HCT116 (cell line): ENCODE data around the gene NMB.

Experiments
- CBX3 ChIP-seq: IDR thresholded peaks from 2 replicates; pipeline ENCODE4 v1.6.1; 2012; ENCODE audit warnings: low read depth
- CEBPB ChIP-seq: IDR thresholded peaks from 2 replicates; pipeline ENCODE4 v1.6.1; 2012; ENCODE audit warnings: low read depth
- POLR2A ChIP-seq: IDR thresholded peaks from 2 replicates; pipeline ENCODE4 v1.7.0; 2011; ENCODE audit warnings: borderline replicate concordance; ENCODE audit not compliant: insufficient read depth, insufficient read length; ENCODE audit errors: extremely low read depth
- POLR2AphosphoS5 ChIP-seq: IDR thresholded peaks from 2 replicates; pipeline ENCODE4 v1.6.1; 2011; ENCODE audit warnings: mild to moderate bottlenecking, low read depth, low read length, moderate library complexity
- TCF7L2 ChIP-seq: IDR thresholded peaks from 2 replicates; pipeline ENCODE4 v1.7.0; 2011; ENCODE audit warnings: borderline replicate concordance, inconsistent platforms; ENCODE audit not compliant: insufficient read depth, insufficient read length; ENCODE audit errors: extremely low read depth
- TF ChIP-seq, protein P1 (sequence below), 3 experiments: fragments of 200-600 bp in 1 of 3; sonication (generic) in 1 of 3; IDR thresholded peaks in 2 of 3; conservative IDR thresholded peaks in 1 of 3; 2 replicates each; pipeline ENCODE4 v1.5.1; 2012 to 2017; ENCODE audit warnings: low read depth in 2 of 3, low read length in 2 of 3, antibody characterized with exemption in 1 of 3, borderline replicate concordance in 1 of 3, control low read depth in 1 of 3, mild to moderate bottlenecking in 1 of 3, mixed read lengths in 1 of 3, mixed run types in 1 of 3, moderate library complexity in 1 of 3; ENCODE audit not compliant: insufficient read depth in 1 of 3
- TF ChIP-seq, protein P2 (sequence below): IDR thresholded peaks from 2 replicates; pipeline ENCODE4 v1.6.1; 2012
- TF ChIP-seq, protein P3 (sequence below): IDR thresholded peaks from 2 replicates; pipeline ENCODE4 v1.6.1; 2012; ENCODE audit warnings: low read depth

DNA sequence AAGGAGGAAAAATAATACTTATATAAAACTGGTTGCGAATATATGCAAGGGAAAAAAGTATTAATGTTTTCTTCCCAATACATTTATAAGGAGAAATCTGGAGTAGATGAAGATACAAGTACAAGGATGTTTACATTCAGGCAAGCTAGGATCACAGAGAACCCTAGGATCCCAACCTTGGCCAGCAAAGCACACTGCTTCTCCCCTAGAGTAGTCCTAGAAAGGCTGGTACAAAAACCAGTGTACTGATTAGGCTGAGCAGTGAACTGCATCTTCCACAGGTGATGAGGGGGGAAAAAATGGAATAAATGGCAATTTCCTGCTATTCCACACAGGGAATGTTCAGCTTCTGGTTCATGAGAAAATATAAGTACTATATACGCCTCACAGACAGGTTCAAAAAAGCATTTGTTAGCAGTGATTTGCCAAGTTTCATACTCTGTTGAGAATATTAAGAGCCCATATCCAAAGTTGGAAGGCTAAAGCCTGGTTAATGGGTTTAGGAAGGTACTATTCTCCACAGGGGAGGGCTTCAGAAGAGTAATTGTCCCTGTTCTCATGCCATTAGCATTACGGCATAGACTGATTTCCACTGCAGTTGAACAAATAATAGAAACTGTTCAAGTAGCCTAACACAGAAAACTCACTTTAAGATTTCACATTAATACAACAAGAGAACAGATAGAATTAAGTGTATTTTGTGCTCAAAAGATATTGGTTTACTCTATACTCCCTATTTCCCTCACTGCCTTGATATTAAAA, 10.4 kb upstream of the NMB start:
- TF ChIP-seq POLR2AphosphoS5 (no peak), TCF7L2 (no peak), CEBPB (no peak), POLR2A (no peak), CBX3 (no peak)
- TF ChIP-seq, protein P1, sequence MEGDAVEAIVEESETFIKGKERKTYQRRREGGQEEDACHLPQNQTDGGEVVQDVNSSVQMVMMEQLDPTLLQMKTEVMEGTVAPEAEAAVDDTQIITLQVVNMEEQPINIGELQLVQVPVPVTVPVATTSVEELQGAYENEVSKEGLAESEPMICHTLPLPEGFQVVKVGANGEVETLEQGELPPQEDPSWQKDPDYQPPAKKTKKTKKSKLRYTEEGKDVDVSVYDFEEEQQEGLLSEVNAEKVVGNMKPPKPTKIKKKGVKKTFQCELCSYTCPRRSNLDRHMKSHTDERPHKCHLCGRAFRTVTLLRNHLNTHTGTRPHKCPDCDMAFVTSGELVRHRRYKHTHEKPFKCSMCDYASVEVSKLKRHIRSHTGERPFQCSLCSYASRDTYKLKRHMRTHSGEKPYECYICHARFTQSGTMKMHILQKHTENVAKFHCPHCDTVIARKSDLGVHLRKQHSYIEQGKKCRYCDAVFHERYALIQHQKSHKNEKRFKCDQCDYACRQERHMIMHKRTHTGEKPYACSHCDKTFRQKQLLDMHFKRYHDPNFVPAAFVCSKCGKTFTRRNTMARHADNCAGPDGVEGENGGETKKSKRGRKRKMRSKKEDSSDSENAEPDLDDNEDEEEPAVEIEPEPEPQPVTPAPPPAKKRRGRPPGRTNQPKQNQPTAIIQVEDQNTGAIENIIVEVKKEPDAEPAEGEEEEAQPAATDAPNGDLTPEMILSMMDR (IDR thresholded peaks at IDR 0.05 in 2 of 3, conservative IDR thresholded peaks at IDR 0.05 in 1 of 3; ENCODE audit: borderline replicate concordance in 1 of 3, insufficient read depth in 1 of 3, low read depth in 2 of 3, low read length in 2 of 3): no peak
- TF ChIP-seq, protein P2, sequence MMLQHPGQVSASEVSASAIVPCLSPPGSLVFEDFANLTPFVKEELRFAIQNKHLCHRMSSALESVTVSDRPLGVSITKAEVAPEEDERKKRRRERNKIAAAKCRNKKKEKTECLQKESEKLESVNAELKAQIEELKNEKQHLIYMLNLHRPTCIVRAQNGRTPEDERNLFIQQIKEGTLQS: no peak
- TF ChIP-seq, protein P3, sequence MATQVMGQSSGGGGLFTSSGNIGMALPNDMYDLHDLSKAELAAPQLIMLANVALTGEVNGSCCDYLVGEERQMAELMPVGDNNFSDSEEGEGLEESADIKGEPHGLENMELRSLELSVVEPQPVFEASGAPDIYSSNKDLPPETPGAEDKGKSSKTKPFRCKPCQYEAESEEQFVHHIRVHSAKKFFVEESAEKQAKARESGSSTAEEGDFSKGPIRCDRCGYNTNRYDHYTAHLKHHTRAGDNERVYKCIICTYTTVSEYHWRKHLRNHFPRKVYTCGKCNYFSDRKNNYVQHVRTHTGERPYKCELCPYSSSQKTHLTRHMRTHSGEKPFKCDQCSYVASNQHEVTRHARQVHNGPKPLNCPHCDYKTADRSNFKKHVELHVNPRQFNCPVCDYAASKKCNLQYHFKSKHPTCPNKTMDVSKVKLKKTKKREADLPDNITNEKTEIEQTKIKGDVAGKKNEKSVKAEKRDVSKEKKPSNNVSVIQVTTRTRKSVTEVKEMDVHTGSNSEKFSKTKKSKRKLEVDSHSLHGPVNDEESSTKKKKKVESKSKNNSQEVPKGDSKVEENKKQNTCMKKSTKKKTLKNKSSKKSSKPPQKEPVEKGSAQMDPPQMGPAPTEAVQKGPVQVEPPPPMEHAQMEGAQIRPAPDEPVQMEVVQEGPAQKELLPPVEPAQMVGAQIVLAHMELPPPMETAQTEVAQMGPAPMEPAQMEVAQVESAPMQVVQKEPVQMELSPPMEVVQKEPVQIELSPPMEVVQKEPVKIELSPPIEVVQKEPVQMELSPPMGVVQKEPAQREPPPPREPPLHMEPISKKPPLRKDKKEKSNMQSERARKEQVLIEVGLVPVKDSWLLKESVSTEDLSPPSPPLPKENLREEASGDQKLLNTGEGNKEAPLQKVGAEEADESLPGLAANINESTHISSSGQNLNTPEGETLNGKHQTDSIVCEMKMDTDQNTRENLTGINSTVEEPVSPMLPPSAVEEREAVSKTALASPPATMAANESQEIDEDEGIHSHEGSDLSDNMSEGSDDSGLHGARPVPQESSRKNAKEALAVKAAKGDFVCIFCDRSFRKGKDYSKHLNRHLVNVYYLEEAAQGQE: no peak
